GM13977 (cell line): Measurements from ENCODE around the gene PLEKHO2.

ENCODE experiments used
- DNase-seq: peaks from one replicate; pipeline ENCODE4 v3.0.0; 2012; ENCODE audit warnings: low spot score
- in situ Hi-C: fragments of 300-500 bp; cut with MboI; formaldehyde crosslinking; loops from one replicate; pipeline ENCODE4 v1.12.0; 2022; ENCODE audit warnings: low sequenced_read_pairs, low pct_unique_long_range_greater_than_20kb, mixed read lengths, inconsistent platforms; ENCODE audit not compliant: unreplicated experiment
- TF ChIP-seq, protein P1 (sequence below): IDR thresholded peaks from 2 replicates; pipeline ENCODE4 v1.5.1; 2012; ENCODE audit warnings: mild to moderate bottlenecking, control low read depth; ENCODE audit not compliant: insufficient read depth; ENCODE audit errors: extremely low read depth, missing control alignments

PLEKHO2 gene

DNA sequence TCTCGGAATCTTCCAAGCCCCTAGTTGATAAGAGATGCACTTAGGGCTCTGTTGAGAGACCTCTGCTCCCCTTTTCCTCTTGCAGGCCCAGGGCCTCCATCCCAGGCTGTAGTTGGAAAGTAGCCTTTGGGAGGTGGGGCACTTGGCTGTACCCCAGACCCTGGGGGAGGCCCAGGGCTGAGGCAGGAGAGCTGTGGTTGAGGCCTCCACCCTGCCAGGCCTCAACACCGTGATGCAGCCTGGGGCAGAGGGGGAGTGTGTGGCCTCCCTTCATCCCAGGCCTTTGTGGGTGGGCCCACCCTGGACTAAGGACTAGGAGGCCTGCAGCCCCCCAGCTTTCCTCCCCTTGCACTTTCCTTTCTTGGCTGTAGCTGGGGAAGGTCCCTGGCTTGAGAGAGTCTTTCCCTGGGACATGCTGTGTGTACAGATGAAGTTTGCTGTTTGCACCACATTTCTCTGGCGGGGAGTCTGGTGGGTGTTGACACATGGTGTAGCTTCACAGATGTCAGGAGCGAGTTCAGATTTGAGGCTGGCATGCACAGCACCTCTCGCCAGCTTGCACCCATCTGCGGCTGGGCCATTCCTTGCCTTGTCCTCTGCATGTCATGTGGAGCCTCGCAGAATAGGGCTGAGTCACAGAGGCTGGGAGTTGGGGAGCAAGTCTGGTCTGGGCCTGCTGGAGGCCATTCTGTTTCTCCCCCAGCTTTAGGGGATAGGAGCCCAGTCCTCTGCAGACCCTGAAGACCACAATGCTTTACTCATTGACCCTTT lies 13.7 kb downstream of the PLEKHO2 start:
- DNase-seq: no peak
- TF ChIP-seq, protein P1, sequence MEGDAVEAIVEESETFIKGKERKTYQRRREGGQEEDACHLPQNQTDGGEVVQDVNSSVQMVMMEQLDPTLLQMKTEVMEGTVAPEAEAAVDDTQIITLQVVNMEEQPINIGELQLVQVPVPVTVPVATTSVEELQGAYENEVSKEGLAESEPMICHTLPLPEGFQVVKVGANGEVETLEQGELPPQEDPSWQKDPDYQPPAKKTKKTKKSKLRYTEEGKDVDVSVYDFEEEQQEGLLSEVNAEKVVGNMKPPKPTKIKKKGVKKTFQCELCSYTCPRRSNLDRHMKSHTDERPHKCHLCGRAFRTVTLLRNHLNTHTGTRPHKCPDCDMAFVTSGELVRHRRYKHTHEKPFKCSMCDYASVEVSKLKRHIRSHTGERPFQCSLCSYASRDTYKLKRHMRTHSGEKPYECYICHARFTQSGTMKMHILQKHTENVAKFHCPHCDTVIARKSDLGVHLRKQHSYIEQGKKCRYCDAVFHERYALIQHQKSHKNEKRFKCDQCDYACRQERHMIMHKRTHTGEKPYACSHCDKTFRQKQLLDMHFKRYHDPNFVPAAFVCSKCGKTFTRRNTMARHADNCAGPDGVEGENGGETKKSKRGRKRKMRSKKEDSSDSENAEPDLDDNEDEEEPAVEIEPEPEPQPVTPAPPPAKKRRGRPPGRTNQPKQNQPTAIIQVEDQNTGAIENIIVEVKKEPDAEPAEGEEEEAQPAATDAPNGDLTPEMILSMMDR: no peak
- in situ Hi-C loops: no loop called here

GRCh38 chr15:64856429-64857145 lies 14.9 kb downstream of the PLEKHO2 start:
- TF ChIP-seq, protein P1: peak; percentile 10
- no peak for DNase-seq
- in situ Hi-C loops: no loop called here

DNA sequence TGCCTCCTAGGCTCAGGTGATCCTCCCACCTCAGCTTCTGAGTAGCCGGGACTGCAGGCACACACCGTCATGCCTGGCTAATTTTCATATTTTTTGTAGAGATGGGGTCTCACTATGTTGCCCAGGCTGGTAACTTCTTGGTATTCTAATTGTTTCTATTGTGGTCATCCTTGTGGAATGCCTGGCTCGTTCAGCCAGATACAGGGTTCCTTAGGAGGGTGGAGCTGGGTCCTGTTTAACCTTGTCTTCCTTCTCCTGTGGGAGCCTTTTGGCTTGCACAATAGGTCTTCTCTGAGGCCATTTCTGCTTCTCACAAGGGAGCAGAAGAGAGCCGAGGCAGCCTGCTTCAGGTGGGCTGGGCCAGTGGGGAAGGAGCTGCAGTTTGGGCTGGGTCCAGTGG lies 15.7 kb downstream of the PLEKHO2 start:
- in situ Hi-C loops: no loop called here
- DNase-seq: no peak
- TF ChIP-seq, protein P1: no peak

GRCh38 chr15:64858021-64858575 lies 16.4 kb downstream of the PLEKHO2 start:
- in situ Hi-C loops: no loop called here
- TF ChIP-seq, protein P1: no peak
- DNase-seq: no peak

DNA sequence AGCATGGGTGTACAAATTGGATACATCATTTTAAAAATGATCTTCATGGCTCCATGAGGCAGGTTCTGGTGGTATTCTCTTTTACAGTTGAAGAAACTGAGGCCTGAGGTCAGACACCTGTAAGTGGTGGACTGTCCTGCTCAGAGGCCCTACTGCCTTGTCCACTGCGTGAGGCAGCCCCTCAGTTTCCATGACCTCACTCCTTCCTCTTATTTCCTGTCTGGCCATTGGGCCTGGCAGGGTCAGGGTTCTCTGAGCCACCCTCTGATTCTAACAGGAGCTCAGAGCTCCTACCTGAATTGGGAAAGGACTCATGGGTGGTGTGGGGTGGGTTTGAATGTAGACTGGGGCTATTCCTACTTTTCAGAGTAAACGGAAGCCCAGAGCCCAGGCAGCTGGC lies 17.5 kb downstream of the PLEKHO2 start:
- TF ChIP-seq, protein P1: no peak
- in situ Hi-C loops: no loop called here
- no peak for DNase-seq

- in situ Hi-C loops: no loop called here
- TF ChIP-seq, protein P1: no peak
Measured at GRCh38 chr15:64861331-64861730, 19.6 kb downstream of the PLEKHO2 start.

More at GRCh38 chr15:64861331-64861730, 19.6 kb downstream of the PLEKHO2 start:
- no peak for DNase-seq
